Measurements from ENCODE around the gene AVPR1B.
"Not testable (repeated sequence)": the region's sequence is repeated elsewhere in the genome, so short reads cannot be mapped to it uniquely, and the experiment has no call there.

The AVPR1B gene

DNA sequence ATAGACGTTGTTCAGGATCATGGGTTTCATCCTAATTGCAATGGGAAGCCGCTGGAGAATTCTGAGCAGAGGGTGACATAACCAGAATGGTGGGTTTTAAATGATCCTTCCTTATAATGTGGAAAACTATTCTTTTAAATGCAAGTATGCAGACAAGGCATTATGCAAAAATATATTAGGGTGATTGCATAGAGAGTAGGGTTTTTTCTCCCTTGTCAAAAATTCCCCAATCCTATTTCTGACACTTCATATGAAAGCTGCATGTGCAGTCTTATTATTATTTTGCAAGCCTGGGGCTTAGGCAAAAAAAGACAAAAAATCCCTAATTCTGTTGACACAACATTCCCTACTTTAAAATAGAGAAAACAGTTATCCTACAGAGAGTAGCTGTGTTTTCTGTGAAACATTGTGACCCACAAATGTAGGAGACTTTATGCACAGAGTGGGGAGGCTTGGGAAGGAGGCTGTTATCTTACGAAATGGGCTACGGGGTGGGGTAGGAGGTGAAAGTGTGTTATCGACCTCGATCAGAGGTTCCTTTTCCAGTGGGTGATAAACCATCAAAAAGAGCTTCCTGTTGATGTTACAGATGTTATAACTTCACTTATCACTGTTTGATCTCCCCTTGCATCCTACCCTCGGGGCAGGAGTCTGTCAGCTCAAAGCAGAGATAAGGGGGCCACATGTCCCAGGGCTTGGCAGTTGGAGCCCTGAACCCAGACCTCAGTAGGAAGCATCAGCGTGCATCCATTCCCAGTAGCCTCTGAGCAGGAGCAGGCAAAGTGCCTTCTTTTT, 37.0 kb downstream of the AVPR1B start:
- no peak for DNase-seq

GRCh38 chr1:206079135-206079534, 38.1 kb downstream of the AVPR1B start:
- no peak for DNase-seq

GRCh38 chr1:206075786-206076755, 41.1 kb downstream of the AVPR1B start:
- no peak for DNase-seq

- no peak for DNase-seq
Observed at GRCh38 chr1:206074839-206075238, 42.3 kb downstream of the AVPR1B start.

DNA sequence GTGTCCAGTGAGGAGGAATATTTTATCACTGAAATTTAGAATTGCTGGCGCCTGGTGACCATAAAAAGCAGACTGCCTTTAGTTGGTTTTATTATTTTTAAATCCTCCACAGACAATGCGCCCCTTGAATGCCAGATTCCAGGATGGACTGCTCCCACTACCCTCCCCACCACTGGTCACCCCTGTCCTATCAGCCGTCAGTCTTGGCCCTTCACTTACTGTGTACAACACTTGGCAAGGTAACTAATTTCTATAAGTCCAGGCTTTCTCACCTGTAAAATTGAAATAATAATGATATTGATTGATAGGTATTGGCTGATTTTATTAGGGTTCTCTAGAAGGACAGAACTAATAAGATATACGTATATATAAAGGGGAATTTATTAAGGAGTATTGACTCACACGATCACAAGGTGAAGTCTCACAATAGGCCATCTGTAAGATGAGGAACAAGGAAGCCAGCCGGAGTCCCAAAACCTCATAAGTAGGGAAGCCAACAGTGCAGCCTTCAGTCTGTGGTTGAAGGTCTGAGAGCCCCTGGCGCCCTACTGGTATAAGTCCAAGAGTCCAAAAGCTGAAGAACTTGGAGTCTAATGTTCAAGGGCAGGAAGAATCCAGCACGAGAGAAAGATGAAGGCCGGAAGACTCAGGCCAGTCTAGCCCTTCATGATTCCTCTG, 46.4 kb downstream of the AVPR1B start:
- DNase-seq: no peak

- DNase-seq: no peak
Observed at GRCh38 chr1:206068314-206068713, 48.9 kb downstream of the AVPR1B start.

- no peak for DNase-seq
Observed at GRCh38 chr1:206067486-206068227, 49.5 kb downstream of the AVPR1B start.

DNA sequence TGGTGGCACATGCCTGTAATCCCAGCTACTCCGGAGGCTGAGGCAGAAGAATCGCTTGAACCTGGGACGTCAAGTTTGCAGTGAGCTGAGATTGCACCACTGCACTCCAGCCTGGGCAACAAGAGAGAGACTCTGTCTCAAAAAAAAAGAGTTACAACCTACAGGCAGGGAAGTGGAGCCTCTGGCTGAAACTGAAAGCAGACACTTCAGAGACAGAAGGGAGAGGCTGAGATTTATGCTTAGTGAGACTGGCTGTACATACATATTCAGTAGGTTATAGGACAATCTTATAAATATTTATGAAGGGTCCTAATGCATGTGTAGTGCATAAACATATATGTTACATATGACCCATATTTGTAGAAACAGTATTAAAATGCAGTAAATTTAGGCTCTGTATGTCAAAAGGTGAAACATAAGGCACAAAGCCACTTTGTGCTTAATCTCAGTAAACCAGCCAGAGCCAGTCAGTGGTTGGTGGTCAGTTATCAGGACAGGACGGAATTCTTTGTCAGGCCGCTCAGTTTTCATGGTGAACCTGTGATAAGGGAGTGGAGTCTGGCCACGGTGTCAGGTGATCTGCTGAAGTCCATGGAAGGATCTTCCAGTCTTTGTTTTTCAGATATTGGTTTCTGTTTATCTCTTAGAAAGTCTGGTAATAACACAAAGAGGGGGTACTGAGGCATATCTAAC, 50.6 kb downstream of the AVPR1B start:
- no peak for DNase-seq

GRCh38 chr1:206065547-206066145, 51.5 kb downstream of the AVPR1B start:
- DNase-seq: no peak

DNA sequence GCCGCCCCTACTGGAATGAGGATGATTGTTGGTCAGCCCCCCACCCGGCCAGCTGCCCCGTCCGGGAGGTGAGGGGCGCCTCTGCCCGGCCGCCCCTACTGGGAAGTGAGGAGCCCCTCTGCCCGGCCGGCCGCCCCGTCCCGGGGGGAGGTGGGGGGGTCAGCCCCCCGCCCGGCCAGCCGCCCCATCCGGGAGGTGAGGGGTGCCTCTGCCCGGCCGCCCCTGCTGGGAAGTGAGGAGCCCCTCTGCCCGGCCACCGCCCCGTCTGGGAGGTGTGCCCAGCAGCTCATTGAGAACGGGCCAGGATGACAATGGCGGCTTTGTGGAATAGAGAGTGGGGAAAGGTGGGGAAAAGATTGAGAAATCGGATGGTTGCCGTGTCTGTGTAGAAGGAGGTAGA, 52.7 kb downstream of the AVPR1B start:
- not testable (repeated sequence) for DNase-seq

DNA sequence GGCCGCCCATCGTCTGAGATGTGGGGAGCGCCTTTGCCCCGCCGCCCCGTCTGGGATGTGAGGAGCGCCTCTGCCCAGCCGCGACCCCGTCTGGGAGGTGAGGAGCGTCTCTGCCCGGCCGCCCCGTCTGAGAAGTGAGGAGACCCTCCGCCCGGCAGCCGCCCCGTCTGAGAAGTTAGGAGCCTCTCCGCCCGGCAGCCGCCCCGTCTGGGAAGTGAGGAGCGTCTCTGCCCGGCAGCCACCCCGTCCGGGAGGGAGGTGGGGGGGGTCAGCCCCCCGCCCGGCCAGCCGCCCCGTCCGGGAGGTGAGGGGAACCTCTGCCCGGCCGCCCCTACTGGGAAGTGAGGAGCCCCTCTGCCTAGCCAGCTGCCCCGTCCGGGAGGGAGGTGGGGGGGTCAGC, 53.2 kb downstream of the AVPR1B start:
- not testable (repeated sequence) for DNase-seq

DNA sequence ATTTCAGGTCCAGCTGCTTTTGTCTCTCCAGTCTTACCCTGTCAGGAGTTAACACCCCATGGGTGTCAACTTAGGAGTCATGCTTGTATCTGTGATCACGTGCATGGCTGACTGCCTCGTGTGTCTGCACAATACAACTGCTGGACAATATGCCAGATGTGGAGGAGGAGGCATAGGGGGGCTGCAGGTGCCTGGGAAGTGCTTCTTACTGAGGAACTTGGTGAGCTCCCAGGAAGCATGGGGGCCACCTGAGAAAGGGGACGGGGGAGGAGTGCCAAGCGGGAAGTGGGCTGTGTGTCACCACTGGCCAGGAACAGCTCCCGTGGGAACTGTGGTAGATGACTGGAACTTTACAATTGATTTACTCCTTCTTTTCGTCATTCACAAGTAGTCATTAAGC, 54.7 kb downstream of the AVPR1B start:
- DNase-seq: no peak

DNA sequence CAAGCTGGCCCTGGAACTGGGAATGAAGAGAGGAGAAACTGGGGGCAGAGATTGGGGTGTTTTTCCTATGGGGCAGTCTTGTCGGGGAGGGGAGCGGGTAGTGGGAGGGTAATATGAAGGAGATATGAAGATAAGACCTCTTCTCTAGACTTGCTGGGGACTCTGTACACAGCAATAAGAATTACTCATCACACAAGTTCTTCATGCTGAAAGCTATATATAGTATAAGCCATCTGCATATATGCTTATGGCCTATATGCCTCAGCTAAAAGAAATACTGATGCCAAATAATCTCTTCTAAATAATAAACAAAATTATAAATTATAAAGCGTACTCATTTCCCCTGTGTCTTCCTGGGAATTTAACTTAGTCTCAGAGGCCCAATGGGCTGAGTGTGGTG, 56.3 kb downstream of the AVPR1B start:
- DNase-seq: no peak
